Thoracic aorta (tissue), 2 donors: ENCODE measurements around the gene ZDHHC11B. TPM values are rescaled to one million over a fixed set of nuclear protein-coding genes. Genes with fewer than 3 reads are reported as not detected.
A peak's percentile ranks its signal among the peaks of the same experiment; 100 is the strongest.

ENCODE experiments used
- ATAC-seq: fragments of 150-250 bp; one replicate; pipeline ENCODE4 v1.8.0; 2017; ENCODE audit warnings: low read depth; ENCODE audit not compliant: insufficient number of reproducible peaks, low FRiP score
- DNase-seq: peaks from one replicate; pipeline ENCODE4 v3.0.0-alpha.2; 2020; ENCODE audit warnings: low spot score
- H3K27ac ChIP-seq, 2 donors: fragments of 200-600 bp; sonication (generic); 1 replicate in 1 of 2; 2 replicates in 1 of 2; pipeline ENCODE4 v1.5.1; 2016; ENCODE audit warnings: mild to moderate bottlenecking in 2 of 2, moderate library complexity in 2 of 2
- H3K27me3 ChIP-seq: fragments of 200-600 bp; sonication (generic); replicated peaks from 2 replicates; pipeline ENCODE4 v1.6.0; 2016; ENCODE audit warnings: mild to moderate bottlenecking; ENCODE audit not compliant: insufficient read depth
- H3K36me3 ChIP-seq: fragments of 200-600 bp; sonication (generic); one replicate; pipeline ENCODE4 v1.5.1; 2016
- H3K4me1 ChIP-seq, 2 donors: fragments of 200-600 bp; sonication (generic); 1 replicate in 1 of 2; 2 replicates in 1 of 2; pipeline versions ENCODE4 v1.5.1 to v1.6.0; 2016; ENCODE audit warnings: low read depth in 2 of 2, mild to moderate bottlenecking in 1 of 2; ENCODE audit not compliant: control insufficient read depth in 1 of 2
- H3K4me3 ChIP-seq: fragments of 200-600 bp; sonication (generic); 2 replicates; pipeline ENCODE4 v1.5.1; 2016; ENCODE audit warnings: mild to moderate bottlenecking
- H3K9me3 ChIP-seq: fragments of 200-600 bp; sonication (generic); 2 replicates; pipeline ENCODE4 v1.5.1; 2016
- total RNA-seq, 2 donors: library from RNA; depleted of rRNA; stranded (reverse); fragments of >200 nt; gene quantifications; one replicate each; pipeline versions ENCODE4 v1.1.0 to v1.2.3, GENCODE V29; 2016
- TF ChIP-seq, protein P1 (sequence below): fragments of 200-600 bp; sonication (generic); IDR thresholded peaks from one replicate; pipeline ENCODE4 v1.5.1; 2019; ENCODE audit warnings: antibody characterized with exemption

Gene ZDHHC11B
- total RNA-seq, 2 donors from 2014 or later: 1.8 to 8.7 TPM

GRCh38 chr5:674630-675011, 109.9 kb downstream of the ZDHHC11B start:
- no peaks in the 10 kb centered on the region for H3K9me3 ChIP-seq
- no peak overlapping the region for H3K27ac ChIP-seq
- TF ChIP-seq, protein P1, sequence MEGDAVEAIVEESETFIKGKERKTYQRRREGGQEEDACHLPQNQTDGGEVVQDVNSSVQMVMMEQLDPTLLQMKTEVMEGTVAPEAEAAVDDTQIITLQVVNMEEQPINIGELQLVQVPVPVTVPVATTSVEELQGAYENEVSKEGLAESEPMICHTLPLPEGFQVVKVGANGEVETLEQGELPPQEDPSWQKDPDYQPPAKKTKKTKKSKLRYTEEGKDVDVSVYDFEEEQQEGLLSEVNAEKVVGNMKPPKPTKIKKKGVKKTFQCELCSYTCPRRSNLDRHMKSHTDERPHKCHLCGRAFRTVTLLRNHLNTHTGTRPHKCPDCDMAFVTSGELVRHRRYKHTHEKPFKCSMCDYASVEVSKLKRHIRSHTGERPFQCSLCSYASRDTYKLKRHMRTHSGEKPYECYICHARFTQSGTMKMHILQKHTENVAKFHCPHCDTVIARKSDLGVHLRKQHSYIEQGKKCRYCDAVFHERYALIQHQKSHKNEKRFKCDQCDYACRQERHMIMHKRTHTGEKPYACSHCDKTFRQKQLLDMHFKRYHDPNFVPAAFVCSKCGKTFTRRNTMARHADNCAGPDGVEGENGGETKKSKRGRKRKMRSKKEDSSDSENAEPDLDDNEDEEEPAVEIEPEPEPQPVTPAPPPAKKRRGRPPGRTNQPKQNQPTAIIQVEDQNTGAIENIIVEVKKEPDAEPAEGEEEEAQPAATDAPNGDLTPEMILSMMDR: no peak
- no peak overlapping the region for H3K4me3 ChIP-seq
- H3K36me3 ChIP-seq: no peaks in the 10 kb centered on the region
- ATAC-seq (no peak), DNase-seq (no peak)
- H3K27me3 ChIP-seq: no peaks in the 10 kb centered on the region
- peaks cover 28 to 38% of the 10 kb centered on the region in 2 donors for H3K4me1 ChIP-seq

DNA sequence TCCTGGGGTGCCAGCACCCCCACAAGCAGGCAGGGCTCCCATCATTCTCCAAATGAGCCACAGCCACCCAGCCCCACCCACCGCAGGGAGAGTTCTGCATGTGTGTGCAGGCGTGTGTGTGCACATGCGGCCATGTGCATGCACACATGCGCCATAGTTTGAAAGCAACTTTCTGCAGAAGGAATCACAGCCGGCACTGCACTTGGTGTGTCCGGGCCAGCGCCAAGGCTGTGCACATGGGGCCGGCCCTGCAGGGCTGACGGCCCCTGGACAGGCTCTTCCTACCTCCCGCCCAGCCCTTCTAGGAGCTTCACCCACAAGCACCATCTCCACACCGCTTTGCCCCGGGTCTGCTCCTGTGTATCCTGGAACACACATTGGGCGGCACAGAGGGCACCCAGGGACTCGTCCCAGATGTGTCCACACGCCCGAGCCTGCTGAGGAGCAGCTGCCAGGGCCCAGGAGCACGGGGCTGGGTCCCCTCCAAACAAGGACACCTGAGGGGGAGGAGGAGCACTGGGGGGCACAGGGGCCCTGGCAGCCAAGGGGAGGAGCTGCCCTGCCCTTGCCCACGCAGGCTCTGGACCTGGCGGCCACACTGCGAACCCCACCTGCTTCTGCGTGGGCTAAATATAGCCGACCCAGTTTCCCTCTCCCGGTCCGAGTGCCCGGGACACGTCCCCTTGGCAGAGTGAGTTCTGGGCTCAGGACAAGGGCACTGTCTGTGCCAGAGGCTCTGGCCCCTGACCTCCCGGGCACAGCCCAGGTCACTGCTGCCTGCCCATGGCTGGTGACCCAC, 110.5 kb downstream of the ZDHHC11B start:
- H3K4me3 ChIP-seq: no peak overlapping the region
- H3K27me3 ChIP-seq: no peaks in the 10 kb centered on the region
- H3K36me3 ChIP-seq: no peaks in the 10 kb centered on the region
- H3K27ac ChIP-seq: no peak overlapping the region
- H3K4me1 ChIP-seq: peaks cover 28 to 38% of the 10 kb centered on the region in 2 donors
- no peaks in the 10 kb centered on the region for H3K9me3 ChIP-seq
- ATAC-seq (no peak), DNase-seq (no peak)
- TF ChIP-seq, protein P1: no peak

DNA sequence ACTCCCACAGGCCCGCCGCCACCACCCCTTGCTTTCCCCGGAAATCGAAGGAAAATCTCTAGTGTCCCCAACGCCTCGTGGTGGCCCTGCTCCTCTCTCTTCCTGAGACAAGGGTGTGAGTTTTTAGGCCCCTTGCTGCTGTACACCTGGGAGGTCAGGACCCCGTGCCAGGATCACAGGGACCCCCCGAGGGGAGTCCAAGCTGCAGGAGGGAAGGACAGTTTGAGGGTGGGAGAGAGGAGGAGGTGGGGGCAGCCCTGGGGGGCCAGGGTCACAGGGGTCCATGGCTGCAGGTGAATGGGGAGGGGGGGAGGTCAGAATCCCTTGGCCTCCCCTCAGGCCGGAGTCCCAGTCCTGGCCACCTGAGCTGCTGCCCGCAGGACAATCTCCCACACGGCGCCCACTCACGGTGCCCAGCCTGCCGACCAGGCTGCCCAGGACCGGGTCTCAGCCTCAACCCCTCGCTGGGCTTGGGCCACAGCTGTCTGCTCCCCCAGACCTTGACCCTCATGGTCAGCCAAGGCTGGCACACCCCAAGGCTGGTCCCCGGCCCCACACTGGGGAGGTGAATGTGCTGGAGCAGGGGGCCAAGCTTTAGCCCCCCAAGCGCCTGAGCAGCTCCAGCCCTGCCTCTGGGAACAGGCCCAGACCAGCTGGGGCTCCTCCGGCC, 111.2 kb downstream of the ZDHHC11B start:
- peaks cover 28 to 38% of the 10 kb centered on the region in 2 donors for H3K4me1 ChIP-seq
- TF ChIP-seq, protein P1: no peak
- H3K27ac ChIP-seq: no peak overlapping the region
- no peaks in the 10 kb centered on the region for H3K36me3 ChIP-seq
- no peaks in the 10 kb centered on the region for H3K27me3 ChIP-seq
- H3K4me3 ChIP-seq: peak overlapping the region; percentile 20
- no peak for DNase-seq
- no peak for ATAC-seq
- H3K9me3 ChIP-seq: no peaks in the 10 kb centered on the region

GRCh38 chr5:672329-673160, 112.0 kb downstream of the ZDHHC11B start:
- no peaks in the 10 kb centered on the region for H3K9me3 ChIP-seq
- peaks cover 28 to 38% of the 10 kb centered on the region in 2 donors for H3K4me1 ChIP-seq
- no peaks in the 10 kb centered on the region for H3K27me3 ChIP-seq
- H3K4me3 ChIP-seq: peak overlapping the region; percentile 20
- ATAC-seq (peak; percentile 54), DNase-seq (peak; percentile 78)
- no peaks in the 10 kb centered on the region for H3K36me3 ChIP-seq
- TF ChIP-seq, protein P1: no peak
- no peak overlapping the region for H3K27ac ChIP-seq
